ENCODE measurements around the gene HDAC9. TPM values are rescaled to one million over a fixed set of nuclear protein-coding genes. Genes with fewer than 3 reads are reported as not detected.

The HDAC9 gene
- total RNA-seq, 1 donor = 55.0 TPM

DNA sequence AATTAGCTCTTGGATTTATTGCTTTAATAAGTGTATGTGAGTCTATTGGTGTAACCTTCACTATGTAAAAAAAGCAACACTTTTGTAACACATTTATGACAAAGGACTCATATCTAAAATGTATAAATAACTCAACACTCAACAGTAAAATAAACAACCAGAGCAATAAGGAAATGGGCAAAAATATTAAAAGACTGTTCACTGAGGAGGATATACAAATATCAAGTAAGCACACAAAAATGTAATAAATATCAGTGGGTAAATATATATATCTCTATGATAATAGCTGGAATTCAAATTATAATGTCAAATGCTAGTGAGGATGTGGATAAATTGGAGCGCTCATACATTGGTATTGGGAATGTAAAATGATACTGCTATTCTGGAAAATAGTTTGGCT, 53.0 kb downstream of the HDAC9 start:
- no peak overlapping the region for H3K4me3 ChIP-seq (ENCODE audit: low read depth, low read length)
- no peak for DNase-seq (ENCODE audit: low read depth)
- no peak for TF ChIP-seq CTCF (IDR thresholded peaks at IDR 0.05; ENCODE audit: insufficient read depth, low read length)

GRCh38 chr7:18550574-18550973, 55.0 kb downstream of the HDAC9 start:
- H3K4me3 ChIP-seq (ENCODE audit: low read depth, low read length) = no peak overlapping the region
- TF ChIP-seq CTCF (IDR thresholded peaks at IDR 0.05; ENCODE audit: insufficient read depth, low read length) = no peak
- DNase-seq (ENCODE audit: low read depth) = no peak

GRCh38 chr7:18552316-18552916, 56.9 kb downstream of the HDAC9 start:
- DNase-seq (ENCODE audit: low read depth) = no peak
- H3K4me3 ChIP-seq (ENCODE audit: low read depth, low read length) = no peak overlapping the region
- TF ChIP-seq CTCF (IDR thresholded peaks at IDR 0.05; ENCODE audit: insufficient read depth, low read length) = no peak

GRCh38 chr7:18552943-18553604, 57.5 kb downstream of the HDAC9 start:
- no peak overlapping the region for H3K4me3 ChIP-seq (ENCODE audit: low read depth, low read length)
- no peak for TF ChIP-seq CTCF (IDR thresholded peaks at IDR 0.05; ENCODE audit: insufficient read depth, low read length)
- no peak for DNase-seq (ENCODE audit: low read depth)

DNA sequence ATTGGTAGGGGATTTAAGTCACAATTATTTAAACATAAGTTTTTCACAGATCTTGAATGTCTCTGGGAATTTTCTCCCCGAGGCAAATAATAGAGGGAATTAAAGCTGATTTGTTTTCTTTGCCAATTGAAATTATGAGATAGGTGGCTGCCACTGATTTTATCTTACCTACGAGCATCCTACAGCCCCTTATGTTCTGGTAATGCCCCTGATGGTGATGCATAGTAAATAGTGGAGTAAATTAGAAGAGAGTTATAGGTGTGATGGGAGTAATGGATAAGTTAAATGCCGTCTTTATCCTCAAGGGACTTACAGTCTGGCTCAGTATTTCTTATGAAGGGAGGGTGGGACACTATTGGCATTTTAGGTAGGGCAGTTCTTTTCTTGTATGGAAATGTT, 58.1 kb downstream of the HDAC9 start:
- no peak for TF ChIP-seq CTCF (IDR thresholded peaks at IDR 0.05; ENCODE audit: insufficient read depth, low read length)
- DNase-seq (ENCODE audit: low read depth) = no peak
- no peak overlapping the region for H3K4me3 ChIP-seq (ENCODE audit: low read depth, low read length)

DNA sequence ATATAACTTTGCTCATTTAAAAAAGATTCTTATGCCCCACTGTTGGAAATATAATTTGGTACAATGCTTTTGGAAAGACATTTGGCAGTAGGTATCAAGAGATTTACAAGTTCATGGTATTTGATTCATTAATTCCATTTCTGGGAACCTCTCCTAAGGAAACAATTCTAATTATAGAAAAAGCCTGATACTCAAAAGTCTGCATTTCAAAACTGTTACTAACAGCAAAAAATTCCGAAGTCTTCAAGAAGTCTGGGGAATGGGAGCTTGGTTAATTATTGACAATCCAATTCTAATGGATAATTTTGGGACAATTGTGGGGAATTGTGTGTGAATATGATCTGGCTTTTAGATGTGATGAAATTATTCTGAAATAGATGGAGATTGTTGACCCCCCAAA, 59.6 kb downstream of the HDAC9 start:
- H3K4me3 ChIP-seq (ENCODE audit: low read depth, low read length) = no peak overlapping the region
- TF ChIP-seq CTCF (IDR thresholded peaks at IDR 0.05; ENCODE audit: insufficient read depth, low read length) = no peak
- peak; percentile 67 for DNase-seq (ENCODE audit: low read depth)

DNA sequence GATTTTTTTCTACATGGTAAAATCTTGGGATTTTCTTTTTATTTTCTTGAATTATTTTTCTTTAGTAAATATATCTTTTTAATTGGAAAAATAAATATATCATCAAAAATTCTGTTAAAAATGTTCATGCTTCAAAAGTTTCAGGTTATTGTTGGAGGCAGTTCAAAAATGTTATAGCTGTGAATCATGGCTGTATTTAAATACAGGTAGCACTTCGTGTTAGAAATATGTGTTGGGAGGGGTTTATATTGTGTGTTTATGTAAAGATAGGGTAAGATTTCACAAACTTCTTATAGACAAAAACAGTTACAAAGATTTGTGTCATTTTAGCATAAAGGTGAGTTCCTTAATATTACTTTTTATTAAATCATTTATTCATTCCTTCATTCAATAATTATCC, 60.4 kb downstream of the HDAC9 start:
- no peak for DNase-seq (ENCODE audit: low read depth)
- no peak overlapping the region for H3K4me3 ChIP-seq (ENCODE audit: low read depth, low read length)
- no peak for TF ChIP-seq CTCF (IDR thresholded peaks at IDR 0.05; ENCODE audit: insufficient read depth, low read length)

All from fibroblast of the aortic adventitia (primary cell).